Adrenal gland (tissue), 12 donors: ENCODE measurements around the gene TAS2R14. TPM values are rescaled to one million over a fixed set of nuclear protein-coding genes. Genes with fewer than 3 reads are reported as not detected.

ENCODE experiments used
- DNase-seq, 7 donors: peaks; one replicate each; pipeline ENCODE4 v3.0.0-alpha.2; 2019 to 2020
- H3K27ac ChIP-seq, 5 donors: fragments of 200-600 bp; sonication (generic) in 4 of 5; 1 replicate in 3 of 5; 2 replicates in 2 of 5; pipeline versions ENCODE4 v1.5.1 to v1.8.0; 2016 to 2020; ENCODE audit warnings: mild to moderate bottlenecking in 1 of 5
- H3K27me3 ChIP-seq: fragments of 200-600 bp; 2 replicates; pipeline ENCODE4 v1.8.0; 2021
- H3K36me3 ChIP-seq, 2 donors: fragments of 200-600 bp; replicated peaks in 1 of 2; 1 replicate in 1 of 2; 2 replicates in 1 of 2; pipeline versions ENCODE4 v1.5.1 to v1.8.0; 2018 to 2022
- H3K4me1 ChIP-seq, 2 donors: fragments of 200-600 bp; replicated peaks in 1 of 2; 1 replicate in 1 of 2; 2 replicates in 1 of 2; pipeline versions ENCODE4 v1.5.1 to v1.8.0; 2018 to 2021
- H3K4me3 ChIP-seq, 4 donors: fragments of 200-600 bp; sonication (generic) in 3 of 4; one replicate each; pipeline ENCODE4 v1.5.1; 2016 to 2018
- H3K9me3 ChIP-seq, 3 donors: fragments of 200-600 bp; sonication (generic) in 1 of 3; replicated peaks in 1 of 3; 1 replicate in 2 of 3; 2 replicates in 1 of 3; pipeline versions ENCODE4 v1.5.1 to v1.8.0; 2016 to 2021
- POLR2A ChIP-seq, 2 donors: fragments of 450-650 bp; IDR thresholded peaks; one replicate each; pipeline ENCODE4 v1.6.1; 2017; ENCODE audit warnings: antibody characterized with exemption in 2 of 2, mild to moderate bottlenecking in 2 of 2, moderate library complexity in 1 of 2
- WGBS, 4 donors: extraction: QIAGEN DNeasy Blood & Tissue Kit in 2 of 4; methylation state at CpG; one replicate each; pipeline versions ENCODE4 v1.1.5 to v1.1.7; 2013 to 2017; 5-methylcytosine and 5-hydroxymethylcytosine counted together
- intact Hi-C, 2 donors: fragments of 100-400 bp; cut with DNase I; formaldehyde crosslinking; loops; one replicate each; pipeline versions ENCODE4 v1.14.1 to v1.15.0; 2022 to 2023
- polyA plus RNA-seq, 3 donors: library from polyadenylated mRNA; stranded (reverse); fragments of 200-250 nt in 2 of 3; fragments of 350-450 nt in 1 of 3; fragmentation: Illumina TruSeq in 1 of 3; extraction: RNeasy Lipid Tissue Mini Kit (QIAGEN cat#74804) in 1 of 3; gene quantifications; one replicate each; pipeline ENCODE4 v1.2.3, GENCODE V29; 2013 to 2014
- total RNA-seq, 9 donors: library from RNA; depleted of rRNA in 4 of 9; stranded (reverse); fragments of >200 nt in 4 of 9; fragments of 120-200 nt in 1 of 9; fragmentation: NEBNext Ultra II Directional in 1 of 9; extraction: Animal tissue kit (Norgen Biotek cat#: 25700) in 1 of 9; gene quantifications; one replicate each; pipeline versions ENCODE4 v1.1.0 to v1.2.4, GENCODE V29; 2013 to 2023
- TF ChIP-seq, protein P1 (sequence below), 6 experiments: fragments of 450-650 bp in 4 of 6; fragments of 200-600 bp in 2 of 6; sonication (generic) in 1 of 6; IDR thresholded peaks; 1 replicate in 5 of 6; 2 replicates in 1 of 6; pipeline versions ENCODE4 v1.5.1 to v1.8.0; 2016 to 2021; ENCODE audit warnings: antibody characterized with exemption in 6 of 6, mild to moderate bottlenecking in 2 of 6, moderate library complexity in 1 of 6
- donor health status: healthy with polysubstance abuse.
- donor health status: Bipolar disorder and iron deficiency.
- donor health status: DM: yes; HTN: yes; CAD: no.
- donor health status: DM: no; HTN: no; CAD: no.
- donor health status: DM: no; HTN: no; CAD: no.
- donor health status: DM: yes; HTN: yes; CAD: no.

Gene TAS2R14
- total and polyA plus RNA-seq, 12 donors, result 0.80 to 16.3 (median 2.6) TPM

DNA sequence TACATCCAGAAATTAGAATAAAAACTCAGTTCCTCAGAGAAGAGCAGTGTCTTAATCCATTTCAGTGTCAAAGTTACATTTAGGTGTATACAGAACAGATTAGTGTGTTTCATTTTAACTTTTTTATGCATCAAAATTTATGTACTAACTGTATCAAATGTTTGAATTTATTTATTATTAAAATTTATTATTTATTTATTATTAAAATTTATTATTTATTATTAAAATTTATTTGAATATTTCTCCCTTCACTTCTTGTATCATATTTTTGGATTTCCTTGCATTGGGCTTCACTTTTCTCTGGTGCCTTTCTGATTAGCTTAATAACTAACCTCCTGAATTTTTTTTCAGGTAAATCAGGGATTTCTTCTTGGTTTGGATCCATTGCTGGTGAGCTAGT is 2.3 kb upstream of the TAS2R14 start:
- no peaks in the 10 kb centered on the region for H3K27me3 ChIP-seq
- no peaks in the 10 kb centered on the region for H3K4me1 ChIP-seq
- no peak overlapping the region for H3K27ac ChIP-seq
- H3K9me3 ChIP-seq, result no peaks in the 10 kb centered on the region
- DNase-seq, result no peak
- TF ChIP-seq POLR2A (IDR thresholded peaks at IDR 0.05), result no peak
- TF ChIP-seq, protein P1, sequence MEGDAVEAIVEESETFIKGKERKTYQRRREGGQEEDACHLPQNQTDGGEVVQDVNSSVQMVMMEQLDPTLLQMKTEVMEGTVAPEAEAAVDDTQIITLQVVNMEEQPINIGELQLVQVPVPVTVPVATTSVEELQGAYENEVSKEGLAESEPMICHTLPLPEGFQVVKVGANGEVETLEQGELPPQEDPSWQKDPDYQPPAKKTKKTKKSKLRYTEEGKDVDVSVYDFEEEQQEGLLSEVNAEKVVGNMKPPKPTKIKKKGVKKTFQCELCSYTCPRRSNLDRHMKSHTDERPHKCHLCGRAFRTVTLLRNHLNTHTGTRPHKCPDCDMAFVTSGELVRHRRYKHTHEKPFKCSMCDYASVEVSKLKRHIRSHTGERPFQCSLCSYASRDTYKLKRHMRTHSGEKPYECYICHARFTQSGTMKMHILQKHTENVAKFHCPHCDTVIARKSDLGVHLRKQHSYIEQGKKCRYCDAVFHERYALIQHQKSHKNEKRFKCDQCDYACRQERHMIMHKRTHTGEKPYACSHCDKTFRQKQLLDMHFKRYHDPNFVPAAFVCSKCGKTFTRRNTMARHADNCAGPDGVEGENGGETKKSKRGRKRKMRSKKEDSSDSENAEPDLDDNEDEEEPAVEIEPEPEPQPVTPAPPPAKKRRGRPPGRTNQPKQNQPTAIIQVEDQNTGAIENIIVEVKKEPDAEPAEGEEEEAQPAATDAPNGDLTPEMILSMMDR (IDR thresholded peaks at IDR 0.05), result no peak
- no peaks in the 10 kb centered on the region for H3K36me3 ChIP-seq
- no peak overlapping the region for H3K4me3 ChIP-seq
- intact Hi-C loops, result no loop called here

DNA sequence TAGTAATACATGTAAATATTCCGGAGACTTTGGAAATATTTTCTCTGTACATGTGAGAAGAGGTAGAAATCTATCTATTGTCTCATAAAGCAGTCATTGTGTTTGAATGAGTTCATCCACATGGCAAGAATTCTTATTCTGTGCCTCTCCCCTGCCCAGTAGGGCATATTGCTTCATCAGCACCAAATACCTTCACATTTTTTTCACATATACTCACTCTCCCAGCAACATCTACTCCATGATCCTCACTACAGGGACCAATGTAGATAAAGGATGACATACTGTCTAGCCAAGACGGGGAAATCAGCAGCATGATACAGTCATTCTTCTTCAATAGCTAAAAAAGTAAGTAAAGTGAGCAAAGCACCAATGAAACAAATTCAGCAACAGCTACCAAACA is 1.3 kb upstream of the TAS2R14 start:
- H3K9me3 ChIP-seq, result no peaks in the 10 kb centered on the region
- TF ChIP-seq, protein P1 (IDR thresholded peaks at IDR 0.05), result no peak
- no peak for TF ChIP-seq POLR2A (IDR thresholded peaks at IDR 0.05)
- H3K36me3 ChIP-seq, result no peaks in the 10 kb centered on the region
- intact Hi-C loops, result no loop called here
- DNase-seq, result no peak
- no peak overlapping the region for H3K27ac ChIP-seq
- H3K27me3 ChIP-seq, result no peaks in the 10 kb centered on the region
- H3K4me1 ChIP-seq, result no peaks in the 10 kb centered on the region
- no peak overlapping the region for H3K4me3 ChIP-seq
- WGBS, 4 donors, result 86 to 95% (median 94%) methylated on average over 2 of the region's 2 CpGs

DNA sequence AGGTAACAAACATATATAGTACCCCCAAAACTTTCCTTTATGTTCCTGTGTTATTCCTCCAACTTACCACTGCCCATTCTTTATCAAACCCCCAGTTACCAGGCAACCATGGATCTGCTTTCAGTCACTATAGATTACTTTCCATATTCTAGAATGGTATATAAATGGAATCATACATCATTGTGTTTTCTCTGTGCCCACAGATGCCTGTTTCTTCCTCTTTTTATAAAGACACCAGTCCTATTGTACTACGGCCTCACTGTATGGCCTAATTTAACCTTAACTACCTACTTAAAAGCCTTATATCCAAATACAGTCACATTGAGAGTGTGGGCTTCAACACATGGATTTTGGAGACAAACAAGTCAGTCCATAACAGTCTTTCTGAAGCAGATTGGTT is 2.6 kb downstream of the TAS2R14 start:
- Histone ChIP-seq H3K27ac (no peak overlapping the region), H3K27me3 (no peaks in the 10 kb centered on the region), H3K4me1 (no peaks in the 10 kb centered on the region), H3K4me3 (no peak overlapping the region), H3K9me3 (no peaks in the 10 kb centered on the region), H3K36me3 (no peaks in the 10 kb centered on the region)
- TF ChIP-seq, protein P1 (IDR thresholded peaks at IDR 0.05), result no peak
- no peak for TF ChIP-seq POLR2A (IDR thresholded peaks at IDR 0.05)
- WGBS, 4 donors, result 88 to 93% (median 88%) methylated on average over 1 of the region's 1 CpG
- intact Hi-C loops, result no loop called here
- DNase-seq, result no peak

DNA sequence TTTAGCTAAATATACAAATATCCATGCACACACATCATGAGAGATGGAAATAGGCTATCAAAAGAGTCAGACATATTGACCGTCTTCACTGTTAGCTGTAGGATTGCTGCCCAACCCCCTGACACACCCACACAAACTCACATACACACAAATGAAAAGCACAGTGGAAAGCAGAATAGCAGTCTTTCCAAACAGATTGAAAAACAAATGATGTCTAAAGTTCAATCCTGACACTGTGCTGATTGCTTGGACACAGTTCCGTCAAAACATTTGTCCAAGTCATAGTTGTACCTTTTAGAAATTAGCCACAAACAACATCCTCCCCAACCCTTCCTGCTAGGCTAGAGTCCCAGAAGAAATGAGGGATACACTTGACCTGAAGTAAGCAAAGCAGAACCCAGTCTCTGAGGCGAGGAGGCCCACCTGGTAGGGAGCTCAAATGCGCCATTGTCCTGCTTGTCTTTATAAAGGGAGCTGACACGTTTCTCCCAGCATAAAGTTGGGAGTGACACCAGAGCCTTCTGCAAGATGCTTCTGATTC is 10.2 kb downstream of the TAS2R14 start, which contains the start of gene PRH2:
Gene PRH2, plus strand, starts transcription at position 491 of the 541 bp plus-strand sequence. Its CDS starts 38 bp downstream, at position 529.
- 95 to 99% (median 97%) methylated on average over 5 of the region's 5 CpGs for WGBS, 4 donors
- no peaks in the 10 kb centered on the region for H3K9me3 ChIP-seq
- intact Hi-C loops, result no loop called here

More for the DNA sequence above, 10.2 kb downstream of the TAS2R14 start, which contains the start of gene PRH2:
- Histone ChIP-seq H3K4me3 (no peak within 1 kb of the TSS), H3K36me3 (no peaks in the 10 kb centered on the region), H3K27me3 (no peaks in the 10 kb centered on the region), H3K27ac (no peak within 1 kb of the TSS), H3K4me1 (no peaks in the 10 kb centered on the region)
- no peak for DNase-seq
- TF ChIP-seq, protein P1 (IDR thresholded peaks at IDR 0.05), result no peak
- no peak for TF ChIP-seq POLR2A (IDR thresholded peaks at IDR 0.05)
